HL-60/S4 treated with retinoic acid at 250 ng/mL for 4 days and 3 days (cell line): ENCODE results near the gene POLG2.

Experiments used
- in situ Hi-C: fragments of 300-500 bp; cut with MboI; formaldehyde crosslinking; loops from 2 replicates; pipeline ENCODE4 v1.7.0; 2022; ENCODE audit warnings: low sequenced_read_pairs

Gene POLG2

DNA sequence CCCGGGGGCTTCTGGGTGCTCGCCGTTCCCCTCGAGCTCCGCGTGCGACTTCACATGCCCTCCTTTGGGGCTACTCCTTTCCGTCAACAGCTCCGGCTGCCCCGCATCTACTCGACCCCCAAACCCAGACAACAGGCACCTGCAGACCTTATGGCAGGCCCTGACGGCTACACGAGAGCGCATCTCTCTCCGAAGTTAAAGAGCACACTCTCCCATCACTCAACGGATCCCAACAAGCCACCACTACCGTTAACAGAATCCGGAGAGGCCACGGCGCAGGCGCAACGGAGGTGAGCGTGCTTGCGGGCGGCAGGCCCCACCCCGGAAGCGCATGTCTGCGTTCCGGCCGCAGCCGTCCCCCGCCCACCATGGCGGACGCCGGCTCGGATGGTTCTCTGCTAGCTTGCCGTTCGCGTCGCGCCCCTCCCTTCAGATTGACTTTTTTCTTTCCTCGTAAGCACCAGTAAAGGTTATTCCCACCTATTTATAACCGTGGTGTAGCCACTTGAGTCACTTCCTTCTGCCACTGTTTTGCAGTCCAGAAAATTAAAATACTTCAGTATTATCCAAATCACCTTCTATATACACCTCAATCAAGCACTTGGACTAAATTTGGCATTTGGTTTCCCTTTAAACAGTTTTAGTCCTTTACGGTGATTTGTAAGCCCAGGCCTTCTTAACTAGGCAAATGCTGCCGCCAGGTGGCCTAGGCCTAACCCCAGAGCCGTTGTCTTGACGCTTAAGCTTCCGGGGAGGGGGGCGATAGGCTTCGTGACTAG lies at the start of gene POLG2:
Gene POLG2 (minus strand): TSS at position 269 of the 779 bp plus-strand sequence. CDS start 86 bp downstream, at position 183.
- in situ Hi-C loops = loop anchor here (10.0 kb wide), 2 partner anchors 72 to 192 kb away; no protein-coding TSS in a partner anchor

DNA sequence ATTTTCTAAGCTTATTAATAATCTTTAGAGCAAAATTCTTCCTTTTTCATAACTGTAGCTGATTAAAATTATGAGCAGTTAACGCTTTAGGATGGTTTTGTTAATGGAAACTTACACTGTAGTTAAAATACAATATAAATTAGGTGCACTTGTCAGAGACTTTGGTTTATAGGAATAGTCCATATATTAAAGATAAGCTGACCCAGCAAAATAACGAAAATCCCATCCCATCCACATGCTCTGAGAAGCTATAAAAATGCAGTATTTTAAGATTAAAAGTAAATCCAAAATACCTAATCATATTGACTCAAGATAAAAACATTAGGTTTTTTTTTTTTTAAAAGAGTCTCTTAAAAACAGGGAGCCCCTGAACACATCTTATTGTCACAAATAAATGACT lies 47.9 kb upstream of the POLG2 start:
- in situ Hi-C loops = no loop called here

DNA sequence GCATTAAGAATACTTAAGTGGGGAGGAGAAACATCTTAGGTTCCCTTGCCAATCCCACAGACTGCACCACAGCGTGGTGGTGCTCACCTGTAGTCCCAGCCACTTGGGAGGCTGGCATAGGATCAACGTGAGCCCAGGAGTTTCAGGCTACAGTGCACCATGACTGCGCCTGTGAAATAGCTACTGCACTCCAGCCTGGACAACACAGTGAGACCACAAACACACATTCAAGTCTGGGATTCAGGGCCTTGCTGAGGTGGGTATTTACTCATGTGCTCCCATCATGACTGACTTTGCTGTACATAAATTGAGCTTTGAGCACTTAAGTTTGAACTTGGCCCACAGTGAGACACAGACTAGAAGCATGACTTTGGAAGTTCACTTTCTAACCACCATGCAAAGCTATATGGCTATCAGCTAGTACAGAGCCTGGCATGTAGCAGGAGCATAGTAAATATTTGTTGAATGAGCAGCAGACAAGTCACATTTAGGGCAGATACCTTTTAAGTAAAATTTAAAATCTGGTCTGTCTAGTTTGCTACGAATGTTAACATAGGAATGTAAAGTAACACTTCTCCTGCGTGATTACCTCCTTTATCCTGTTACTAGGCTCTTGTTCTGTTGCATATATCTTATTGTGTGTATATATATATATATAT lies 43.4 kb upstream of the POLG2 start:
- in situ Hi-C loops = no loop called here

GRCh38 chr17:64538508-64539130 lies 41.8 kb upstream of the POLG2 start:
- in situ Hi-C loops = no loop called here

GRCh38 chr17:64537488-64537887 lies 40.6 kb upstream of the POLG2 start:
- in situ Hi-C loops = no loop called here

DNA sequence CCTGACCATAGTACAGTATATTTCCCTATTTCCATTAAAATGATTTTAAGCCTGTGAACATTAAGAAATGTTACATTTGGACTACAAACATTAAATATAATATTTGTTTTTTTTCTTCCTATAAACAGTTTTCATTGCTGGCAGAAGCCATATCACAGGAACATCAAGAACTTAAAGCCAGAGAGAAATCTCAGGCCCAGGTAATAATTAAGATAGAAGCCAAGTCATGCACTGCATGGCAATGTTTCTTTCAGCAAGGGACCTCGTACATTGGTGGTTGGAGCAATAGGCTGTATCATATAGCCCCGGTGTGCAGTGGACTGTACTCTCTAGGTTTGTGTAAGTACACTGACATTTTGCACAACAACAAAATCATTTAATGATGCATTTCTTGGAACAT lies 40.1 kb upstream of the POLG2 start:
- in situ Hi-C loops = no loop called here

GRCh38 chr17:64535357-64535756 lies 38.5 kb upstream of the POLG2 start:
- in situ Hi-C loops = no loop called here

- in situ Hi-C loops = no loop called here
Measured at GRCh38 chr17:64534187-64534586, 37.3 kb upstream of the POLG2 start.

DNA sequence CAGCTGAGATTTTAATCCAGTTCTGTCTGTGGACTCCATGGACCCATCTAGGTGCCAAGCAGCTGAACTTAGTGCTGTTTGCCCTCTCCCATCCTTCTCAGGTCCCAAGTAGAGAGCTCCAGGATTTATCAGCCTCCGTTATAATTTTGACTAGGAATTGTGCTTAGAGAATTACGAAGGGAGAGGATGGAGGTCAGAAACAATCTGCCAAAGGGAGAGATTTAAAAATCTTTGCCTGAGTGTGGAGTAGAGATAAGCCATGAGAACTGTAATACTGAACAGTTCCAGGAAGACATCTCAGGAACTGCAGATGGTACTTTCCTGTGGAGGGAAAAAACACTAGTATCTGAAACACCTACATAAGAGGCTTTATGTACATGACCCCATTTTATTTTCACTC lies 36.9 kb upstream of the POLG2 start:
- in situ Hi-C loops = no loop called here

DNA sequence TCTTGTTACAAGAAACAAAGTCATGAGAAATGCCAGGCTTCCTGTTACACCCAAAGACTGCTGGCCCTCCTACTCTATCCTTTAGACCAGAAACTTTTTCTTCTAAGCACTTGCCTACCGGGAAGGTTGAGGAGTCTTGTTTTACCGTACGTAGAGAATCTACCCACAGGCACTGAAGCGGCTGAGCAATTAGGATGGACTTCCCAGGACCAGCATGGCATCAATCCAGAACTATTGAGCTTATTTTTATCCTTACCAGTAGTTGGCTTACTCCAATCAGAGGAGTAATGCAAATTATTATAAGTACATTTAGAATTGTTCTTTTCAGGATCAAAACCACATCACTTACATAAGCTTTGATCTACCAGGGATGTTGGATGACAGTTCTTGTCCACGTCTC lies 35.6 kb upstream of the POLG2 start:
- in situ Hi-C loops = no loop called here

DNA sequence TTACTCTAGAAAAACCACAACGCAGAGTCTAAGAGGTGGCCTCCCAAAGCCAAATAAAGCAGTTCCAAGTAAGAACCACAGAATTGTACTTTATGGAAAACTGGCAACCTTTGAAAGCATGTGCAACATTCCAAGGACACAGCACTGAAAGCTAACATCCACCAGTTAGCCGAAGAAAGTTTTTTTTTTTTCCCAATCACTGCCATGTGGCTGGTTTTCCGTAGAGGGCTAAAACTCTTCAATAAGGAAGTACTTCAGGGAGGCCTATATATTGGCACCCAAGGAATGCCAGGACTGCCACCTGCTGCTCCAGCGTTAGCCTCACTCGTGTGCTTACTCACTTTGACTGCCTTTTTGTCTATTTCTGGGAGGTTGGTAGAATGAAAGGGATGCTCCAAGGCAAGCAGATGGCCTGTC lies 35.1 kb upstream of the POLG2 start:
- in situ Hi-C loops = no loop called here

DNA sequence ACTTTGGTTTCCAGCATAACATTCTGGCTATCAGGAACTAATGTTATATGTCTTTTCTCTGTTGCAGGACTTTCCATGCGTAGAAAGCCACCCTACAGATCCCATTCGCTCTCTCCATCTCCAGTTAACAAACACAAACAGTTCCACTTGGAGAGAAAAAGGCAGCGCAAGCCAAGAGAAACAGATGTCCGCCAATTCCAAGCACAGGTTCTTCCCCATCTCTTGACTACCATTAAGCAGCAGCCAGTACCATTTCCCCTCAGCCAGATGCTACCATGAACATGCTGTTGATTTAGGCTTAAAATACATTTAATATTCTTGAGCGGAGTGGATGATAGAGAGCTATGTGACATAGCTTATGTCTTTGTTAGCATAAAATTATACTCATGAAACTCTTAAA lies 32.4 kb upstream of the POLG2 start:
- in situ Hi-C loops = loop anchor here (10.0 kb wide), 1 partner anchor 116 kb away; no protein-coding TSS in a partner anchor

- in situ Hi-C loops = loop anchor here (10.0 kb wide), 1 partner anchor 117 kb away; no protein-coding TSS in a partner anchor
Measured at GRCh38 chr17:64527914-64528313, 31.1 kb upstream of the POLG2 start.

DNA sequence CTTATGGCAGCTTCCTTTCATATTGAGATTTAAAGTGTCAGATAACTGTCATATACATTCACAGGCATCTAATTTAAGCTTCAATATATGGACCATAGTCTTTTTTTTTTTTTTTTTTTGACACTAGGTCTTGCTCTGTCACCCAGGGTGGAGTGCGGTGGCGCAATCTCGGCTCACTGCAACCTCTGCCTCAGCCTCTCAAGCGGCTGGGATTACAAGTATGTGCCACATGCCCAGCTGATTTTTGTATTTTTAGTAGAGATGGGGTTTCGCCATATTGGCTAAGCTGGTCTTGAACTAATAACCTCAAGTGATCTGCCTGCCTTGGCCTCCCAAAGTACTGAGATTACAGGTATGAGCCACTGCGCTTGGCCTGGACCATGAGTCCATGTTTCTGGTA lies 23.5 kb upstream of the POLG2 start:
- in situ Hi-C loops = loop anchor here (10.0 kb wide), 1 partner anchor 124 kb away; no protein-coding TSS in a partner anchor

GRCh38 chr17:64519601-64520000 lies 22.7 kb upstream of the POLG2 start:
- in situ Hi-C loops = no loop called here

- in situ Hi-C loops = no loop called here
Measured at GRCh38 chr17:64515829-64516228, 19.0 kb upstream of the POLG2 start.

DNA sequence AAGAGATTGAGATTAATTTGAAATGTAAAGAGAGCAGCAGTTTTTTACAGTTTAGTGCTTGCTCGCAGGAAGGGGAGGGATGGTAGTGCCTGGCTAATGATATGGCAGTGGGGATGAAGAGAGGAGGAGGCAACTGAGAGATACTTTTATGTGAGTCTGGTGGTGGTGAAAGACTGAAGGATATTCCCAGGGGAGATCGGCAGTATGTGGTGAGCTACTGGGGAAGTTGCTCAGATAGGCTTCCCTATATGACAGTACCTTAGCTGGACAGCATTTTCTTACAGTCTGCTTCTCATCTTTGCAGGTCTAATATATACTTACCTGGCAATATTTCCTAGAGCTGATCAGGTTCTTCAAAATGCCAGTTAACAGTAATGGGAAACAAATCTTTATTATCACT lies 18.6 kb upstream of the POLG2 start:
- in situ Hi-C loops = no loop called here

DNA sequence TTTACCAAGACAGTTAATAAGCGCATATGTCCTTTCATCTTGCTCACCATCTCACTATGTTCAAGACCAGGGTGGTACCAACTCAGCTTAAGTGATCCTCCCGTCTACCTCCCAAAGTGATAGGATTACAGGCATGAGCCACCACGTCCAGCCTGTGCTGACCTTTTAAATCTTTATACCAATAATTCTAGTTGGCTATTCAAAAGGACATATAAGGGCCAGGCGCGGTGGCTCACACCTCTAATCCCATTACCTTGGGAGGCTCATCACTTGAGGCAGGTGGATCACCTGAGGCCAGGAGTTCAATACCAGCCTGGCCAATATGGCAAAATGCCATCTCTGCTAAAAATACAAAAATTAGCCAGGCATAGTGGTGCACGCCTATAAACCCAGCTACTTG lies 12.3 kb upstream of the POLG2 start:
- in situ Hi-C loops = no loop called here

- in situ Hi-C loops = no loop called here
Measured at GRCh38 chr17:64508683-64509082, 11.8 kb upstream of the POLG2 start.

DNA sequence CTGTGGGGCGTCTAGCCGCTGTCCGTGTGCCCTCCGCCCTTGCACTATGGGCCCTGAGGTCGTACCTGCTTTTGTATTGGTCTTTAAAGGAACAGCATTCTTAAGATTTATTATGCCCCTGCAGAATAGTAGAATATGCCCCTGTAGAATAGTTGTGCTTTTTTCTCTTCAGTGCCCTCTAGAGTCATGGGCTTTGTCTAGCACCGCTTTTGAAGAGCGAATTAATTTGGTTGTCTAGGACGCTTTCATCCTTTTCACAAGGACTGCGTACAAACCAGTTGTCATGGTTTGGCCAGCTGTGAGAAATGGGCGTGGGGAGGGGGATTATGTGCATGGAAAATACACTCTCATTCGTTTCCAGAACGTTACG lies 10.5 kb upstream of the POLG2 start:
- in situ Hi-C loops = no loop called here

DNA sequence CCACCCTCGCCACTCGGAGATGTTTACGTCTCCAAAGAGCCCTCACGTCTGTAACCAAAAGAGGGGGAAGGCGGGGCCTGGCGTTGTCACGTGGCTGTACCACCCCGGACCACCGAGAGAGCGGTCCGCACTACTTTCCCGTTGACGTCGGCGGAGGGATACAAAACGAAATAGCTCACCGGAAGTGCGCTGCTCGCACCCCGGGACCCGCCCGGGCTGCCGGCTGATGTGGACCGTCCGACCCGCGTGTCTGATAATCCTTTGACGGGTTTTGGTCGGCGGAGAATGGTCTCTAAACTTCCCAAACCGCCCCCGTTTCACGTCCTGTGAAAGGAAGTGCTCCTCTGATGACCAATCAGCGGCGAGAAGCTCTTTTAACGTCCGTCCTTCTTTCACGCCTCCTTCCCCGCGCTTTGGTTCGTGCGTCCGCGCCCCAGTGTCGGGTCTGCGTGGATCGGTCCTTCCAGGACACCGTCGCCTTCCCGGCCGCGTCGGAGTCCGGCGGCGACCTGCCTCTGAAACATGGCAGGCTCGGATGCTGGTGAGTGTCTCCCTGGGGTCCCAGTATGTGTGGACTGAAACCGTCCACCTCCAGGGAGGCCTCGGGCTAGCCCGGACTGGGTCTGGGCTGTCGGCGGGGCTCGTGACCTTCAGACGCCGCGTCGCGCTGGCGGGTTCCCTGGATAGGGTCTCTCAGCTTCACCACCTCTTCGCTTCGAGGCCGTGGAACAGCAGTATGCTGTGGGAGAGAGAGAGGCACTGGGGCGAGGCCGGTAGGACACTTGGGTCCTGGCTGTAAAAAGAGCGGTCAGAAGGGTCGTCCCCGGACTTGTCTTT lies 9.9 kb upstream of the POLG2 start, which contains the start of gene CEP95:
Gene CEP95 (plus strand): TSS at position 402 of the 837 bp plus-strand sequence. CDS start 121 bp downstream, at position 523.
- in situ Hi-C loops = no loop called here
